GM13977 (cell line): ENCODE data around the gene TKTL1.

Source experiments
- DNase-seq: peaks from one replicate; pipeline ENCODE4 v3.0.0; 2012; ENCODE audit warnings: low spot score
- in situ Hi-C: fragments of 300-500 bp; cut with MboI; formaldehyde crosslinking; loops from one replicate; pipeline ENCODE4 v1.12.0; 2022; ENCODE audit warnings: low sequenced_read_pairs, low pct_unique_long_range_greater_than_20kb, mixed read lengths, inconsistent platforms; ENCODE audit not compliant: unreplicated experiment
- TF ChIP-seq, protein P1 (sequence below): IDR thresholded peaks from 2 replicates; pipeline ENCODE4 v1.5.1; 2012; ENCODE audit warnings: mild to moderate bottlenecking, control low read depth; ENCODE audit not compliant: insufficient read depth; ENCODE audit errors: extremely low read depth, missing control alignments

Gene TKTL1

GRCh38 chrX:154365052-154365600, 69.5 kb downstream of the TKTL1 start:
- DNase-seq, result no peak
- TF ChIP-seq, protein P1, sequence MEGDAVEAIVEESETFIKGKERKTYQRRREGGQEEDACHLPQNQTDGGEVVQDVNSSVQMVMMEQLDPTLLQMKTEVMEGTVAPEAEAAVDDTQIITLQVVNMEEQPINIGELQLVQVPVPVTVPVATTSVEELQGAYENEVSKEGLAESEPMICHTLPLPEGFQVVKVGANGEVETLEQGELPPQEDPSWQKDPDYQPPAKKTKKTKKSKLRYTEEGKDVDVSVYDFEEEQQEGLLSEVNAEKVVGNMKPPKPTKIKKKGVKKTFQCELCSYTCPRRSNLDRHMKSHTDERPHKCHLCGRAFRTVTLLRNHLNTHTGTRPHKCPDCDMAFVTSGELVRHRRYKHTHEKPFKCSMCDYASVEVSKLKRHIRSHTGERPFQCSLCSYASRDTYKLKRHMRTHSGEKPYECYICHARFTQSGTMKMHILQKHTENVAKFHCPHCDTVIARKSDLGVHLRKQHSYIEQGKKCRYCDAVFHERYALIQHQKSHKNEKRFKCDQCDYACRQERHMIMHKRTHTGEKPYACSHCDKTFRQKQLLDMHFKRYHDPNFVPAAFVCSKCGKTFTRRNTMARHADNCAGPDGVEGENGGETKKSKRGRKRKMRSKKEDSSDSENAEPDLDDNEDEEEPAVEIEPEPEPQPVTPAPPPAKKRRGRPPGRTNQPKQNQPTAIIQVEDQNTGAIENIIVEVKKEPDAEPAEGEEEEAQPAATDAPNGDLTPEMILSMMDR, result no peak
- in situ Hi-C loops, result no loop called here

- no peak for DNase-seq
- TF ChIP-seq, protein P1, result no peak
- in situ Hi-C loops, result no loop called here
Measured at GRCh38 chrX:154365997-154366665, 70.5 kb downstream of the TKTL1 start.

- in situ Hi-C loops, result no loop called here
- TF ChIP-seq, protein P1, result no peak
- DNase-seq, result no peak
Measured at GRCh38 chrX:154366666-154367055, 71.1 kb downstream of the TKTL1 start.

DNA sequence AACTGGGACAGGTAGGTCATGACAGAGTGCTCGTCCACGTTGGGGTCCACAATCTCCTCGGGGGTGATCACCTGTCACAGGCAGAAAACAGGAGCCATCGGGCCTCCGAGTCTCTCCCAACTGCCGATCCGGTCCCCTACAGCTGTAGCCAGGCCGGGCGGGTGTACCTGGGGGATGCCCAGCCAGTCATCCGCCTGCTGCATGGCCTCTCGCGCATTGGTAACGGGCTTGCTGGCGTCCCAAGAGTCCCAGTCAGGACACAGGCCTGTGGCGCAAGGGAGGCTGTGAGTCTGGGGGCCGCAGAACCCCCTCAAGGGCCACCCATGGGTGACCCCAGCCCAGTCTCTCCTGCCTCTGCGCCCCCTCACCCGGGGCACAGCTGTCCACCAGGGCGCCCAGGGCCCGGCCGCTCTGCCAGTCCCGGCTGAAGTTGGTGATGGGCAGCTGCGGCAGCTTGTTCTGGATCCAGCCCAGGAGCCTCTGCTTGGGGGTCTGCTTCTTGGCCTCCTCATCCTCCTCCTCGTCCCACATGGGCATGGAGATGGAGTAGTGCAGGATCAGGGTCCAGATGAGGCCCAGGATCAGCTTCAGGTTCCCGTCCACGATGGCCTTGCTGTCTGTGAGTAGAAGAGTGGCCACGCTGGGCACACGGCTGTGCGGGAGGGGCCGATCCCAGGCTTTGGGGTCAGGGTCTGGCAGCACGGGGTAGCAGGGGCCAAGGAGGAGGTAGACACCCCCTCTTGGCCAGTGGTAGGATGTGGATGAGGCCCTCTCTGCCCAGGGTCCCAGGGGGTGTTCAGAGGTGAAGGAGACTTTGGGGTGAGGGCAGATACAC, 72.1 kb downstream of the TKTL1 start:
- in situ Hi-C loops, result no loop called here
- TF ChIP-seq, protein P1, result no peak
- DNase-seq, result no peak

DNA sequence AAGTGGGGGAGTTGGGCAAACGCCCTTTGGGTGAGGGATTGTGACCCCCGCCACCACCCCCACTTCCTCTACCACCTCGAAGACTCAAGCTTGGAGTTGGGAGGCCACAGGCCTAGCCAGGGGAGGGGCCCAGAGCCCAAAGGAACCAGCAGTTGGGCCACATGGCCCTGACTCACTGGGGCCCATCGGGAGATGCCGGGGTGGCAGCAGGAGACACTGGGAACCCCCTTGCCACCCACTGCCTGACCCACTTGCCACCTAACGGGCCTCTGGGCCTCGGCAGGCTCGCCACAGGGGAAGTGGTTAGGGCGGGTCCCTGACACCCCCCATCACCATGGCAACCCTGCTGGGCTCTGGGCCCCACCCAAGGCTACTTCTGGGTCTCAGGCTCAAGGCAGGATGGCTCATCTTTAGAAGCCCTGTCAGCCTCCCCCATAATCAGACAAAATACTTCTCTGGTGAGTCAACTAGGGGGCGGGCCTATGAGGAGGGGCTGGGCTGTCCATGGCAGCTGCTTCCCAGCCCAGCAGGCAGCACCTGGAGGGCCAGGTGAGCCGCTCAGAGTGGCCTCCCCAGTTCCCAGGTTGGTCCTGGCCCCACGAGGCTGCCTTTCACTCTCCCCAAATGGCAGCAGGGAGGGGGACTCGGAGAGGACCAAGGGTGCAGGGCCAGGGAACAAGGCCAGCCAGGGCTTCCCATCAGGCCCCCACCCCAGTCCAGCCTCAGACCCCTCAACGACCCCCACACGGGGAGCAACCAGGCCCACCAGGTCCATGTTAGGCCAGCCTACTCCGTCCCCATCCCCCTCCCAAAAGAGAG, 73.2 kb downstream of the TKTL1 start:
- in situ Hi-C loops, result no loop called here

More for the DNA sequence above, 73.2 kb downstream of the TKTL1 start:
- peak; percentile 80 for DNase-seq
- TF ChIP-seq, protein P1, result no peak
